NCI-H2171 treated with DMSO at 0.1 percent for 48 hours (cell line): ENCODE measurements around the gene IGFLR1.
A peak's percentile ranks its signal among the peaks of the same experiment; 100 is the strongest.

ENCODE experiments used
- DNase-seq: peaks from one replicate; lab custom pipeline; 2025; lab: John Stamatoyannopoulos, UW

IGFLR1 gene, protein sequence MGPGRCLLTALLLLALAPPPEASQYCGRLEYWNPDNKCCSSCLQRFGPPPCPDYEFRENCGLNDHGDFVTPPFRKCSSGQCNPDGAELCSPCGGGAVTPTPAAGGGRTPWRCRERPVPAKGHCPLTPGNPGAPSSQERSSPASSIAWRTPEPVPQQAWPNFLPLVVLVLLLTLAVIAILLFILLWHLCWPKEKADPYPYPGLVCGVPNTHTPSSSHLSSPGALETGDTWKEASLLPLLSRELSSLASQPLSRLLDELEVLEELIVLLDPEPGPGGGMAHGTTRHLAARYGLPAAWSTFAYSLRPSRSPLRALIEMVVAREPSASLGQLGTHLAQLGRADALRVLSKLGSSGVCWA

DNA sequence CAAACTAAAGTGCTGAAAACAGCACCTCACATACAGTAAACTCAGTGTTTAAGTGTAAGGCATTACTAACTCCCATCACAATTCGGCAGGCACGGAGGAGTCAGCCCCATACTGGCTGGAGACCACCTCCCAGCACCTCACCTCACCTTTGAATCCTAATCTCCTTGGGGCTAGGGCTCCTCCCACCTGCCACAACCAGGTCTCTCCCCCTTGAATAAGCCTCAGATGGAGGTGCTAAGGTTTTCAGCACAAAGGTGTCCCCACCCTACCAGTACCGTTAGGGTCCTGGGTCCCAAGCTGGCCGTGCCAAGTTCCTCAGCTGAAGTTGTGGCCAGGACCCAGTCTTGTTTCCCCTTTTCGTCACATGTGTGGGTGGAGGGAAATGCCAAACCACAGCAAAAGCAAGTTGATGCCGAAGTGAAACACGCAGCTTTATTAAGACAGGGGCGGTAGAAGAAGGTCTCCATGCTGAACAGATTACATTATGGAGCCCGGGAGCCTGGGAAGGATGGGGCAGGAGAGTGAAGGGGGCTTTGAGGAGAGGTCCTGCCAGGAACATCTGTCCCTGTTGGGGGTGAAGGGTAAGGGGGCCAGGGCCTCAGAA, at the start of gene IGFLR1:
Gene IGFLR1 (minus strand): TSS at position 332 of the 604 bp plus-strand sequence. CDS start 1,272 bp downstream, outside the sequence.
- no peak for DNase-seq

DNA sequence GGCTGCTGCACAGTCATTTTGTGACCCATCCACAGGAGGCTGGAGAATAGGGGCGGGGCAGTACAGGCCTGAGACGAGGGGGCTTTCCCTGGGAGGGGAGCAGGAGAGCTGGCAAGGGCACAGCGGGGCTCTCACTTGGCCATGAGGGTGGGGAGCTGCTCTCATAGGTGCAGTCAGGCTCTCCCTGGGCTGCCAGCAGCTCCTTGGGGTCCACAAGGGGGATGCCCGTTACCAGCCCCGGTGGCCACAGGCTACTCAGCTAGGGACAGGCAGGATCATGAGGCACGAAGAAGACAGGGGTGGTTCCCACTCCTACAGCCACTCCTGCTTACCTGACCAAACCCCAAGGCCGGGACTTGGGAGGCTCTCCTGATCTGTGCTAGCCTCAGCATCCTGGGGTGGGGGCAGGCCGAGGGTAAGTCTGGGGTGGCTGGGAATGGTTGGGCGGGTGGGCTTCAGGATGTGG, 49.6 kb upstream of the IGFLR1 start:
- DNase-seq, result no peak

DNA sequence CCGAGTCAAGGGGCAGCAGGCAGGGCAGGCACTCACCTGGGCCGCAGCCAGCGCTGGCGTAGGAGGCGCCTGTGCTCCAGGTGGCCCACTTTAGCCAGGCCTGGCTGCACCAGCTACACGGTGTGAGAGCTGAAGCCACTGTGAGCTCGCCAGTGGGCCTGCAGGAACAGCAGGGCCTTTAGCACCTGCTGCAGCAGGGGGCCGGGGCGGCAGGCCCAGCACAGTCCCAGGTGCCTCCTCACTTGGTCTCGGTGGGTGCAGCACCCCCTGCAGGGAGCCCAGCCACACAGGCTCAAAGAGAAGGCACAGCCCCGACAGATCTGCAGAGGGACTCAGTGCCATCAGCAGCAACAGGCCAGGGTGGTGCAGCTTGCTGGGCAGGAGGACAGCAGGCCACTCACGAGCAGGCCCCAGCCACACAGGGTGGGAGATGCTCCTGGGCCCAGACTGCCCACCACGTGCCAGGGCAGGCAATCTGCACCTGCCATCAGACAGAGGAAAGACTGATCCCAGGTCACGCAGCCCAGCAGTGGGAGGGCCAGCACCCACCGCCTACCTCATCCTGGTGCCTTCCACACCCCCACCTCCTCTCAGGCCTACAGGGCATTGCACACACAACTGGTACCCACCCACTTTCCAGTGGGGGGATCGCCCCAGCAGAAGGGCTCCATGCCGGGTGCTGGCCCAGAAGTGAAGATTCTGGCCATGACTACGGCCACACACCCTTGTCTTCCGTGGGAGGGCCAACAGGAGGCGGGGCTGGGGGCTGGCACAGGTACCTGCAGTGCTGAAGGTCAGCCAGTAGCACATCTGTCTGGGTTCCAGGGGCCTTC, 48.9 kb upstream of the IGFLR1 start:
- no peak for DNase-seq

DNA sequence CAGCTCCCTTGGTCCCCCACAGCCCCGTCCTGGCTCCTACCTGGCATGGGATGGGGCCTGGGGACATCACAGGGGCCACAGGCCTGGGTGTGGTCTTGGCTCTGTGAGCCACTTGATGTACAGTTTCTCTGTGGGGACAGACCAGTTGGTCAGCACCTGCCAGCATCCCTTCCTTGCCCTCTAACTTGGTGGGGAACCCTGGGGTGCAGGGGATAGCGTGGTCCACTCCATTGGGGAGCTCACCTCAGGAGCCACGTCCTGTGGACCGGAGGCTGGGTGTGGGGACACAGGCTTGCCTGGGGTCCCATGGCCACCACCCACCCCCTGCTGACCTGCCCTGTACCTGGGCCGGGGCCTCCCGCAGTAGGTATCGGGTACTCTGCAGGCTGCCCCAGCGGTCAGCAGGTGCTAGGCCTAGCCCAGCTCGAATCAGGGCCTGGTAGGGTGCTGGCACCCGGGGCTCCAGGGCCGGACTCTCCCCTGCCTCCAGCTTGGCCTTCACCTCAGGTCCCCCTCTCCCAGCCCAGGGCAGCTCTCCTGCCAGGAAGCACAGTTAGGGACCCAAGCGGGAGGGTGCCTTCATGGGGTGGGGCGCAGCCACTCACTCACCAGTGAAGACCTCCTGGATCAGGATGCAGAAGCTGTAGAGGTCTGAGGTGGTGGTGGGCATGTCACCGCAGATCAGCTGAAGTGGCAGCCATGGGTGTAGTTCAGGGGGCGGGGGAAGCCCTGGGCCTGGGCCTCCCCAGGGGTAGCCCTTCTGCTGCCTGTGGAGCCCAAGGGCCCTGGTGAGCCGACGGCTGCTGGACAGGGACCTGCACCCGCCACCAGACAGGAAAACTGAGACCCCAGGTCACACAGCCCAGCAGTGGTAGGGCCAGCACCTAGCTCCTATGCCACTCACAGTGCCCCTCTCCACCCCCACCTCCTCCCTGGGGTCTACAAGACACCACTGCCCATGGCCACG, 48.0 kb upstream of the IGFLR1 start:
- no peak for DNase-seq

DNA sequence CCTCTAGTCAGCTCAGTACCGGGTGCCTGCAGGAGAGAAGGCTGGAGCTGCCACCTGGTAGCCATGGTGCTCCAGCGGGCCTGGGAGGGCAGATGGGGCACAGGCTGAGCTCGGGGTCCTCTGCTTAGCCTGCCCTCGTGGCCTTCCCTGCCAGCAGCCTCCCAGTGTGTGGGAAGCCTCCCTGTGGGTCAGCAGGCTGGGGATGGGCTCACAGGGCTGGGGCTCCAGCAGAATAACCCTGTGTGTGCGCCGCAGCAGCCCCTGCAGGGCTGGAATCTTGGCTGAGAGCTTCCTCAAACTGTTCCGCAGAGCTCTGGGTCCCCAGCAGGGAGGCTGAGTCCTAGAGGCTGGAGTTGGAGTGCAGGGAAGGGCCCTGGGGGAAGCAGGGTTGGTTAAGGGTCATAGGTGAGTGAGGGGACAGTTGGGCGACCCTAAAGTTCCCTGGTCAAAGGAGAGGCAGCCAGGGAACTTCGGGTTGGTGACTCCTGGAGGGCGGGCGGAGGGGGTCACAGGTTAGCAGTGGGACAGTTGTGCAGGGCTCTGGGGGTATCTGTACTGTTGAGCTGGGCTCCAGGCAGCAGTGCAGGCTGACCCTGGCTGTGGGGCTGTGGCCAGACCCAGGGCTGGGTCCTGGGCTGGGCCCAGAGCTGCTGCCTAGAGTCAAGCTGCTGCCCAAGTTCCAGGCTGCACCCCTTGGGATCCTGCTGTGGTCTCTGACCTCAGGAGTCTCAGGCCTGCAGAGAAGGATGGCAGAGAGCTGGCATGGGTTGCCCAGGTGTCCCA, 47.1 kb upstream of the IGFLR1 start:
- no peak for DNase-seq

DNA sequence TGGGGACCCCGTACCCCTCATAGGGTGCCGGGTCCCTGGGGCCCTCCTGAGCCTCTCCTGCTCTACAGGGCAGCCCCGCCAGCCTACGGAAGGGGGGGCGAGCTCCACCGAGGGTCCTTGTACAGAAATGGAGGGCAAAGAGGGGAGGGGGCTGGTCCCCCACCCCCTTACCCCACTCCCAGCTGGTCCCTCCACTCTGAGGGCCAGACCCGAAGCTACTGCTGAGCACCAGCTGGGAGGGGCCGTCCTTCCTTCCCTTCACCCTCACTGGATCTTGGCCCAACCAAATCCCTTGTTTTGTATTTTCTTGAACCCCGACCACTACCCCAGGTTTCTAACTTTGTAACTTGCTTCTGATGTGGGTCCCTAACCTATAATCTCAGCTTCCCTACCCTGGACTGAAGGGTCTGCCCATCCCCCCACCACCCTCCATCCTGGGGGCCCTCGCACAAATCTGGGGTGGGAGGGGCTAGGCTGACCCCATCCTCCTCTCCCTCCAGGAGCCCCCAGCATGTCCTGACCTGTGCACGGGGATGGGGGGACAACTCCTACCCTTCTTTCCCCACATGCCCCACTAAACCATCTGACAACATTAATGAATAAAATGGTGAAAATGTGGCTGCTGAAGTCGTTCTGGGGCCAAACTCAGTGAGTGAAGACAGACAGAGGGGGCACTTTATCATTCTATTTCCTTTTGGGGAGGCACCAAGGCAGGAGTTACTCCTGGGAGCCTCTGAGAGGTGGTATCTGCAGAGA, 46.1 kb upstream of the IGFLR1 start:
- no peak for DNase-seq

DNA sequence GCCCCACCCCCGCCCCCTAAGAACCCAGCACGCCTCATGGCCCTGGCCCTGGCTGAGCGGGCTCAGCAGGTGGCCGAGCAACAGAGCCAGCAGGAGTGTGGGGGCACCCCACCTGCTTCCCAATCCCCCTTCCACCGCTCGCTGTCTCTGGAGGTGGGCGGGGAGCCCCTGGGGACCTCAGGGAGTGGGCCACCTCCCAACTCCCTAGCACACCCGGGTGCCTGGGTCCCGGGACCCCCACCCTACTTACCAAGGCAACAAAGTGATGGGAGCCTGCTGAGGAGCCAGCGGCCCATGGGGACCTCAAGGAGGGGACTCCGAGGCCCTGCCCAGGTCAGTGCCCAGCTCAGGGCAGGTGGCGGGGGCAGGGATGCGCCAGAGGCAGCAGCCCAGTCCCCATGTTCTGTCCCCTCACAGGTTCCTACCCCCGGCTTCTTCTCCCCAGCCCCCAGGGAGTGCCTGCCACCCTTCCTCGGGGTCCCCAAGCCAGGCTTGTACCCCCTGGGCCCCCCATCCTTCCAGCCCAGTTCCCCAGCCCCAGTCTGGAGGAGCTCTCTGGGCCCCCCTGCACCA, 45.1 kb upstream of the IGFLR1 start:
- DNase-seq, result no peak

DNA sequence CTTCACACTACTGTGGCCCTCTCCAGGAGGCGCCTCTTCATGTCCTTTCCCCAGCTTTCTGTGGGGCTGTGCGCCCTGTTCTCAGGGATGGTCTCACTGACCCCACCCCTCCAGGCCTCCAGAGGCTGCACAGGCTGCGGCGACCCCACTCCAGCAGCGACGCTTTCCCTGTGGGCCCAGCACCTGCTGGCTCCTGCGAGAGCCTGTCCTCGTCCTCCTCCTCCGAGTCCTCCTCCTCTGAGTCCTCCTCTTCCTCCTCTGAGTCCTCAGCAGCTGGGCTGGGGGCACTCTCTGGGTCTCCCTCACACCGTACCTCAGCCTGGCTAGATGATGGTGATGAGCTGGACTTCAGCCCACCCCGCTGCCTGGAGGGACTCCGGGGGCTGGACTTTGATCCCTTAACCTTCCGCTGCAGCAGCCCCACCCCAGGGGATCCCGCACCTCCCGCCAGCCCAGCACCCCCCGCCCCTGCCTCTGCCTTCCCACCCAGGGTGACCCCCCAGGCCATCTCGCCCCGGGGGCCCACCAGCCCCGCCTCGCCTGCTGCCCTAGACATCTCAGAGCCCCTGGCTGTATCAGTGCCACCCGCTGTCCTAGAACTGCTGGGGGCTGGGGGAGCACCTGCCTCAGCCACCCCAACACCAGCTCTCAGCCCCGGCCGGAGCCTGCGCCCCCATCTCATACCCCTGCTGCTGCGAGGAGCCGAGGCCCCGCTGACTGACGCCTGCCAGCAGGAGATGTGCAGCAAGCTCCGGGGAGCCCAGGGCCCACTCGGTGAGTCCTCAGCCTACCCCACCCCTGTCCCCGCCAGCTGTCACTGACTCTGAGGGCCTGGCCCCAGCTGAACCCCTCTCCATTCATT, 44.3 kb upstream of the IGFLR1 start:
- peak; percentile 72 for DNase-seq

DNA sequence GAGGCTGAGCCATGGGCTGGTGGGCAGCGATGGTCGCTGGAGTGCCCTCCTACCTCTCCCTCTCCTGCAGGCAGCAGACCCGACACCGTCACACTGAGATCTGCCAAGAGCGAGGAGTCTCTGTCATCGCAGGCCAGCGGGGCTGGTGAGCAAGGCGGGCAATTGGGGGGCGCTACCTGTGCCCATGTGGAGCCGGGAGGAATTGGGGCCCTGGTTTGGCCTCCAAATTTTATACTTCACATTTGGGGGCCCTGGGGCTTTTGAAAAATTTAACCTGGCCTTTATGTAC, 43.0 kb upstream of the IGFLR1 start:
- DNase-seq, result no peak

DNA sequence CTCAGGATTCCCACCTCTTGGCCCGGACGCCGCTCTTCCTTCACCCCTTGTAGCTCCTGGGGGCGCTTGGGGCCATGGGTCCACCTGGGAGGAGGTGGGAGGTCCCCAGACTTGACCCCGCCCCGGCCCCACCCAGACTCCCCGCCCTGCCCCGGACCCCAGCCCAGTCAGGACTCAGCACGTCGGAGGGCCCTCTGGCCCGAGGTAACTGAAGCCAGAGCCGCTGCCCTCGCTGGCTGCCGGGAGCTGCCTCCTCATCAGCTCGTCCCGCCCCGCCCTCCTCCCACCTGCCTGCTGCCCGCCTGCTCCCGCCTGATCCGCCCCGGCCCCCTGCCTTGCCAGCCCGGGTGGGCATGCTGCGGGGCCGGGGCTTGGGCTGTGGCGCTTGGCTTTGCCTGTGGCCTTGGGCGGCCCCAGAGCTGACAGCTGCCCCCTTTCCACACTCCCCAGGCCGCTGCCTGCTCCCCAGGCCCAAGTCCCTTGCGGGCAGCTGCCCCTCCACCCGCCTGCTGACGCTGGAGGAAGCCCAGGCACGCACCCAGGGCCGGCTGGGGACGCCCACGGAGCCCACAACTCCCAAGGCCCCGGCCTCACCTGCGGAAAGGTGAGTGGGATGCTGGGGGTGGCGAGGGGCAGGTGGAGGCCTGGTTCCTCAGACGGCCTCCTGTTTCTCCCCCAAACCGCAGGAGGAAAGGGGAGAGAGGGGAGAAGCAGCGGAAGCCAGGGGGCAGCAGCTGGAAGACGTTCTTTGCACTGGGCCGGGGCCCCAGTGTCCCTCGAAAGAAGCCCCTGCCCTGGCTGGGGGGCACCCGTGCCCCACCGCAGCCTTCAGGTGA, 42.5 kb upstream of the IGFLR1 start:
- no peak for DNase-seq

DNA sequence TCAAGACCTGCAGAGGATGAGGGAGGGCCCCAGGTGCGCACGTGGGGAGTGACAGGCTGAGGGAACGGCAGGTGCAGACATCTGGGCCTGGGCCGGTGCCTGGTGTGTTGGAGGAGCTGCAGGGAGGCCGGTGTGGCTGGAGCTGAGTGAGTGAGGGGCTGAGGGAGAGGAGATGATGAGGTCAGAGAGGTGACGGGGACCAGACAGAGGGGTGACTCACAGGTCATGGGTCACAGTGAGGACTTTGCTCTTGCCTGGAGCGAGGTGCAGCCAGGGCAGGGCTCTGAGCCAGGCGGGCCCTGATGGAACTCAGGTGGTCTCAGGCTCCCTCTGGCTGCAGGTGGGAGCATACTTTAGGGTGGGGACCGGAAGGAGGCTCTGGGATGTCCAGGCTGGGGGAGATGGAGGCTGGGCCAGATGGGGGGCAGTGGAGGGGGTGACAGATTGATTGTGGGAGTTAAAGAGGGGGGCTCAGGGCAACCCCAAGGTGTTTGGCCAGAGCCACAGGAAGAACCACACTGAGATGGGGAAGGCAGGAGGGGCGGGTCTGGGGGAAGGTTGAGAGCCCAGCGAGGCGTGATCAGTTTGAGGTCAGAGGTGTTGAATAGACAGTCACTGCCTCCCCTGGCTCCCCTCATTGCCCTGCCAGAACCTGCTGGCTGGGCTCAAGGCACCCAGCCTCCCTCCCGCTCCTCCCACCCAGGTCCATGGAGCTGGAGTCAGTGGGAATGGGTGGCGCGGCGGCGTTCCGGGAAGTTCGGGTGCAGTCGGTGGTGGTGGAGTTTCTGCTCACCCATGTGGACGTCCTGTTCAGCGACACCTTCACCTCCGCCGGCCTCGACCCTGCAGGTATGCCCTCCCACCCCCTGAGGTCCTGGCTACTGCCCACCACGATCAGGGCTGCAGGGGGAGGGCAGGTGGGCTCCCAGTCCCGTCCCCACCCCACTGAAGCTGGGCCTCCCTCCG, 41.5 kb upstream of the IGFLR1 start:
- no peak for DNase-seq

DNA sequence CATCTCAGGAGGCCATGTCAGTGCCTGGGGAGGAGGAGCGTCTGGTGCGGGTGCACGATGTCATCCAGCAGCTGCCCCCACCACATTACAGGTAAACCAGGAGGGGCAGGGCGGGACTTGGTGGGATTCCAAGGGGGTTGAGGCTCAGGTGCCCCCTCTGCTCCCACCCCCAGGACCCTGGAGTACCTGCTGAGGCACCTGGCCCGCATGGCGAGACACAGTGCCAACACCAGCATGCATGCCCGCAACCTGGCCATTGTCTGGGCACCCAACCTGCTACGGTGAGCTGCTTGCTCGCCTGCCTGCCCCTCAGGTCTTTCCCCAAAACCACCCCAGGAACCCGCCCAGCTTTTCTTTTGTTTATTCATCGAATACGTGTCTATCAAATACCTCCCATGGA, 40.3 kb upstream of the IGFLR1 start:
- DNase-seq, result no peak

DNA sequence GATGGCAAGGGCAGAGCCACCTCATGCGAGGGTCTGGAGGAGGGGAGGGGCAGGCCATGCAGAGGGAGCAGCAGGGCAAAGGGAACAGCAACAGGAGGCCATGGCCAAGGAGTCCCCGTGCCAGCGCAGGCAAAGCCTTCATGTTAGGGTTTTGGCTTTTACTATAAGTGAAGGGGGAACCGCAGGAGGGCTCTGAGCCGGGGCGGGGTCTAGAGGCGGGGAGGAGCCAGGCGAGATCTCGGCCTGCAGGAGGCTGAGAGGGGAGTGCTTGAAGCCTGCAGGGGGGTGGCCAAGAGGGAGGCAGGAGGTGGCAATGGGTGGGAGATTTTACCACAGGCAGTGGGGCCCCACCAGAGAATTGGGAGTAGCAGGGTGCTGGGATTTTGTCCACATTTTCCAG, 39.4 kb upstream of the IGFLR1 start:
- no peak for DNase-seq

DNA sequence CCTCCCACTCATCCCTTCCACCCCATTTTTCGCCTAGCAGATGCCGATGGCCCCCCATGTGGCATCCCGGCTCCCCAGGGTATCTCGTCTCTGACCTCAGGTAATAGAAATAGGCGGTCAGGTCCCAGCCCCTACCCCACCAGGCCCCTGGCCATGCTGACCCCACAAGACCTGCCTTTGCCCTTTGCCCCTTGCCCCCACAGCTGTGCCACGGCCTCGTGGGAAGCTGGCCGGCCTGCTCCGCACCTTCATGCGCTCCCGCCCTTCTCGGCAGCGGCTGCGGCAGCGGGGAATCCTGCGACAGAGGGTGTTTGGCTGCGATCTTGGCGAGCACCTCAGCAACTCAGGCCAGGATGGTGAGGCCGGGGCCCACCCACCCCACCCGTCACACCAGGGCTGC, 38.5 kb upstream of the IGFLR1 start:
- no peak for DNase-seq

DNA sequence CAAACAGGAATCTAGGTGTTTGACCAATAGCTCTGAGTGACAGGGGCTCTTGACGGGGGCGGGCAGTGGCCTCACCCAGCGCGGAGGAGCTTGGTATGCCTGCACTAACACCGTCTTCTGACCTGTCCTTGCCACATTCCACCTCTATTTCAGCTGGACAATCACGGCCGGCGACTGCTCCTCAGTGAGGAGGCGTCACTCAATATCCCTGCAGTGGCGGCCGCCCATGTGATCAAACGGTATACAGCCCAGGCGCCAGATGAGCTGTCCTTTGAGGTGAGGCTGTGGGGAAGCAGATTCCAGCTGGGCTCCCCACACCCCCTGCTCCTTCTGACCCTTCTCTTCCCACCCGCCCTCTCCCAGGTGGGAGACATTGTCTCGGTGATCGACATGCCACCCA, 37.8 kb upstream of the IGFLR1 start:
- DNase-seq, result no peak

DNA sequence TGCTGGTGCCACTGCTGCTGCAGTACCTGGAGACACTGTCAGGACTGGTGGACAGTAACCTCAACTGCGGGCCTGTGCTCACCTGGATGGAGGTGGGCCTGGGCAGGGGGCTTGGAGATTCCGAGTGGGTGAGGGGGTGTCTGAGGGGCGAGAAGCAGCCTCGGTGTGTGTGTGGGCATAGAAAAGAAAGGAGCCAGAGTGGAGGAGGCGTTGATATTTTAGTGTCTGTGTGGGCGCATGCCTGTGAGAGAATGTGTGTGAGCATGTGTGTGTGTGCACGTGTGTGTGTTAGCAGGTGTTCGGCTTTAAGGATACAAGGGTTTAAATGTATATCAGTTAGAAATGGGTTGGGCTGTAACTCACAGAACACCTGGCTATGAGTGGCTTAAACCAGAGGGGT, 36.8 kb upstream of the IGFLR1 start:
- no peak for DNase-seq

DNA sequence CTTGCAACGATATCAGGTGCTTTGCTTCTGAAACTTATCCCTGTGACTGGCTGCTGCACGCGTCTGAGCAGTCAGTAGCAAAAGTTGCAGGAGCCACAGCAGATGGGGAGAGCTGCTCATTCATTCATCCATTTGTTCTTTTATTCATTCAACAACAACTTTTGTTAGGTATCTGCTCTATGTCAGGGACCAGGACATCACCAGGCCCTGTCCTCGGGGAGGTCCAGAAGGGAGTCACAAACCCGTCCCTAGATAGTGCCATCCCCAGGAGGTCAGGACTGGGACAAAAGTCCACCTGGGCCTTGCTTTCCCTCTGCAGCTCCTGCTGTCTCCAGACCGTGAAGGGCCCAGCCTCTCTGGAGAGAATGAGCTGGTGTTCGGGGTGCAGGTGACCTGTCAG, 35.7 kb upstream of the IGFLR1 start:
- no peak for DNase-seq
